GM18951 (cell line): Measurements from ENCODE around the gene SCTR.

ENCODE experiments used
- POLR2A ChIP-seq: IDR thresholded peaks from 4 replicates; pipeline ENCODE4 v1.6.1; 2011; ENCODE audit warnings: mild to moderate bottlenecking; ENCODE audit not compliant: insufficient read length, insufficient read depth; ENCODE audit errors: extremely low read depth
- in situ Hi-C: fragments of 300-500 bp; cut with MboI; formaldehyde crosslinking; loops from one replicate; pipeline ENCODE4 v1.12.0; 2022; ENCODE audit warnings: low sequenced_read_pairs, mixed read lengths, inconsistent platforms; ENCODE audit not compliant: unreplicated experiment

Gene SCTR

DNA sequence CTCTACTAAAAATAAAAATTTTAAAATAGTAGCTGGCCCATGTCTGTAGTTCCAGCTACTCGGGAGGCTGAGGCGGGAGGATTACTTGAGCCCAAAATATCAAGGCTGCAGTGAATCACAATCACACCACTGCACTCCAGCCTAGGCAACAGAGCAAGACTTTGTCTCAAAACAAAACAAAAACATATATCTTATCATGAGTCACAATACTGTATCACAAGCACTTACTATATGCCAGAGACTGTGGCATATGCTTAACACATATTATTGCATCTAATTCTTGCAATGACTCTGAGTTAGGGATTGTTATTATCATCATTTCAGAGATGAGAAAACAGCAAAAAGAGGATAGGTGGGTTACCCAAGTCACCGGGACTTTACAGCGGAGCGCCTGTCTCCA, 122.2 kb downstream of the SCTR start:
- in situ Hi-C loops: loop anchor here (10.0 to 25.0 kb wide), 2 partner anchors 73 to 260 kb away; no protein-coding TSS in a partner anchor
- TF ChIP-seq POLR2A: no peak

DNA sequence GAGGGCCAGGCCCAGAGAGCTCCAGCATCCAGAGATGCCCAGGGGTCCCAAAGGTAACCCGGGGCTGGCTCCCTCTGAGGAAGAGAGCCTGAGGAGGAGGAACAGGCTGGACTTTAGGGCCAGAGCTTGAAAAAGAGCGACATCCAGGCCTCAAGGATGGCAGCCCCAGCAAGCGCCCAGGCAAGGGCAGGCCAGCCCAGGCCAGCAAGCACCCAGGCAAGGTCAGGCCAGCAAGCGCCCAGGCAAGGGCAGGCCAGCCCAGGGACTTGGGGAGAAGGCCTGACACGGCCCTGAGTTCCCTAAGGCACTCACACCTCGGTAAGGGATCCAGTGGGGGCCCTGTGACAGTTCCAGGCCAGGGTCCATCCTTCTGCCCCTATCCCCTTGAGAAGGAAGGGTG, 127.1 kb downstream of the SCTR start:
- TF ChIP-seq POLR2A: no peak
- in situ Hi-C loops: no loop called here

DNA sequence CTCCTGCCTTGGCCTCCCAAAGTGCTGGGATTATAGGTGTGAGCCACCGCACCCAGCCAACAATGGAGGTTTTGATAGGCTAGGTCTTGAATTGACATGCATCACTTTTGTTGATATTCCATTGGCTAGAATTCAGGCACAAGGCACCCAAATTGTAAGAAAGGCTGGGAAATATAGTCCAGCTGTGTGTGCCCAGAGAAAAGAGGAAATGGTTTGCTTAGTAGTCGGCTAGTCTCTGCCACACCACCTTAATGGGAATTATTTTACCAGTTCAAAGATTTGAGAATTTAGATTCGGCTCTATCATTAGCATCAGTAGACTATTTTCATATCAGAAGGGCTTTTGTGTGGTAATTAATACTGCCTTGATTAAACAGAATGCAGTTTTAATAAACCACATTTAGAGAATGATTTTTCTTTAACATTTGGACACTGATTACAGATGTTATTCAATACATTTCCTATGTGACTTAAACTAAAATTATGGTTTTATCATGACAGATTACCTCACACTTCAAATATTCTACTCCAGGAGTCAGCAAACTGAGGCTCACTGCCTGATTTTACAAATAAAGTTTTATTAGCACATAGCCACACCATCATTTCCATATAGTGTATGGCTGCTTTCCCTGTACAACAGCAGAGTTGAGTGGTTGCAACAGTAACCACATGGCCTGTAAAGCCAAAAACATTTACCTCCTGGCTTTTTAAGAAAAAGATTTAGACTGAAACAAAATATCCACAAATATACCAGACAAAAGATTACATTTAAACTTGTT, 130.1 kb downstream of the SCTR start:
- TF ChIP-seq POLR2A: no peak
- in situ Hi-C loops: no loop called here
